Heart left ventricle (tissue), 16 donors: ENCODE measurements around the gene PSMD11. TPM values are rescaled to one million over a fixed set of nuclear protein-coding genes. Genes with fewer than 3 reads are reported as not detected.

Experiments used
- ATAC-seq, 4 donors: fragments of 200-7000 bp; cut with Tn5 transposase; one replicate each; pipeline ENCODE4 v1.9.1; 2020 to 2022; ENCODE audit warnings: moderate library complexity in 4 of 4, mild to moderate bottlenecking in 3 of 4, moderate number of reproducible peaks in 1 of 4
- DNase-seq, 5 donors: peaks; one replicate each; pipeline ENCODE4 v3.0.0-alpha.2; 2020
- H3K27ac ChIP-seq, 12 donors: fragments of 200-600 bp; sonication (generic) in 4 of 12; one replicate each; pipeline versions ENCODE4 v1.5.0 to v1.8.0; 2016 to 2022; ENCODE audit warnings: mild to moderate bottlenecking in 2 of 12
- H3K27me3 ChIP-seq, 9 donors: fragments of 200-600 bp; sonication (generic) in 2 of 9; one replicate each; pipeline versions ENCODE4 v1.5.1 to v1.8.0; 2016 to 2022; ENCODE audit warnings: mild to moderate bottlenecking in 3 of 9
- H3K36me3 ChIP-seq, 9 donors: fragments of 200-600 bp; sonication (generic) in 2 of 9; one replicate each; pipeline versions ENCODE4 v1.5.0 to v1.8.0; 2018 to 2022; ENCODE audit warnings: mild to moderate bottlenecking in 2 of 9
- H3K4me1 ChIP-seq, 12 donors: fragments of 200-600 bp; sonication (generic) in 4 of 12; one replicate each; pipeline versions ENCODE4 v1.5.0 to v1.8.0; 2016 to 2022; ENCODE audit warnings: mild to moderate bottlenecking in 3 of 12
- H3K4me3 ChIP-seq, 12 donors: fragments of 200-600 bp; sonication (generic) in 4 of 12; one replicate each; pipeline versions ENCODE4 v1.5.0 to v1.8.0; 2017 to 2022; ENCODE audit warnings: mild to moderate bottlenecking in 9 of 12, moderate library complexity in 4 of 12
- H3K9me3 ChIP-seq, 12 donors: fragments of 200-600 bp; sonication (generic) in 4 of 12; one replicate each; pipeline versions ENCODE4 v1.5.0 to v1.8.0; 2016 to 2022; ENCODE audit warnings: mild to moderate bottlenecking in 1 of 12
- CTCF ChIP-seq, 12 donors: fragments of 200-600 bp; sonication (generic) in 4 of 12; IDR thresholded peaks; one replicate each; pipeline versions ENCODE4 v1.5.0 to v1.8.0; 2018 to 2022; ENCODE audit warnings: antibody characterized with exemption in 12 of 12, mild to moderate bottlenecking in 5 of 12
- POLR2A ChIP-seq, 2 donors: fragments of 450-650 bp; IDR thresholded peaks; one replicate each; pipeline ENCODE4 v1.6.1; 2017; ENCODE audit warnings: antibody characterized with exemption in 2 of 2, mild to moderate bottlenecking in 2 of 2, moderate library complexity in 2 of 2
- WGBS, 4 donors: extraction: QIAGEN DNeasy Blood & Tissue Kit in 2 of 4; methylation state at CpG; one replicate each; pipeline versions ENCODE4 v1.1.5 to v1.1.7; 2013 to 2018; 5-methylcytosine and 5-hydroxymethylcytosine counted together
- intact Hi-C, 10 donors: fragments of 100-400 bp; cut with DNase I; formaldehyde crosslinking; loops; one replicate each; pipeline versions ENCODE4 v1.11.1 to v1.14.2; 2022
- polyA plus RNA-seq, 2 donors: library from polyadenylated mRNA; stranded (reverse); fragments of 200-250 nt; gene quantifications; one replicate each; pipeline ENCODE4 v1.2.3, GENCODE V29; 2013
- total RNA-seq, 9 donors: library from RNA; depleted of rRNA in 2 of 9; stranded (reverse); fragments of >200 nt in 2 of 9; fragmentation: NEBNext Ultra II Directional in 3 of 9; extraction: Animal tissue kit (Norgen Biotek cat#: 25700) in 3 of 9; gene quantifications; one replicate each; pipeline versions ENCODE4 v1.1.0 to v1.2.4, GENCODE V29; 2016 to 2023
- donor health status: ischemic (EF 13 %, LVEDD 7.1; RV severe dilation, severe dysfunction).
- donor health status: healthy with polysubstance abuse.
- donor health status: DM: no; HTN: yes; CAD: no.
- donor health status: DM: no; HTN: no; CAD: no.
- donor health status: ischemic (EF 25% LVEDD 6.9; RV normal size, moderate dysfunction).
- donor health status: ischemic (EF 25% LVEDD 5.7; RV mildly dilated, moderate dysfunction).
- donor health status: healthy.
- donor health status: DM: yes; HTN: yes; CAD: no.
- donor health status: ischemic (EF 35%, LVEDD 5.7; RV mildly dilated, moderate dysfunction).
- donor health status: nonischemic (EF 11% LVEDD 7.7; RV severe dilation, severe dysfunction).
- donor health status: DM: yes; HTN: yes; CAD: no.
- donor health status: PGD.
- donor health status: ischemic (EF 29% LVEDD 5.4; RV normal size, mild dysfunction).
- donor health status: nonischemic (EF 23%, LVEDD 6.1; RV moderate dilation, normal function).

Gene PSMD11
- total and polyA plus RNA-seq, 11 donors = 52.7 to 94.8 (median 72.8) TPM

GRCh38 chr17:32426894-32427293, 17.4 kb upstream of the PSMD11 start:
- WGBS, 4 donors = 76 to 79% (median 76%) methylated on average over 4 of the region's 4 CpGs
- no peak for ATAC-seq
- Histone ChIP-seq H3K4me1 (no peaks in the 10 kb centered on the region), H3K27me3 (no peaks in the 10 kb centered on the region), H3K9me3 (peaks cover 0 to 10% (median 0%) of the 10 kb centered on the region in 12 donors), H3K27ac (no peak overlapping the region), H3K36me3 (peaks cover 0 to 5% (median 0%) of the 10 kb centered on the region in 9 donors), H3K4me3 (no peak overlapping the region)
- intact Hi-C loops = no loop called here
- DNase-seq = no peak
- TF ChIP-seq CTCF (IDR thresholded peaks at IDR 0.05) = no peak
- no peak for TF ChIP-seq POLR2A (IDR thresholded peaks at IDR 0.05)

- ATAC-seq (no peak), DNase-seq (no peak)
- peaks cover 0 to 5% (median 0%) of the 10 kb centered on the region in 9 donors for H3K36me3 ChIP-seq
- H3K9me3 ChIP-seq = peaks cover 0 to 10% (median 0%) of the 10 kb centered on the region in 12 donors
- no peaks in the 10 kb centered on the region for H3K4me1 ChIP-seq
- no peak for TF ChIP-seq POLR2A (IDR thresholded peaks at IDR 0.05)
- no peak for TF ChIP-seq CTCF (IDR thresholded peaks at IDR 0.05)
- 82 to 98% (median 93%) methylated on average over 2 of the region's 2 CpGs for WGBS, 4 donors
- no peaks in the 10 kb centered on the region for H3K27me3 ChIP-seq
- no peak overlapping the region for H3K4me3 ChIP-seq
- H3K27ac ChIP-seq = no peak overlapping the region
- intact Hi-C loops = no loop called here
These were observed 14.7 kb upstream of the PSMD11 start for GRCh38 chr17:32429598-32429997.

- Histone ChIP-seq H3K4me1 (peaks cover 0 to 13% (median 8%) of the 10 kb centered on the region in 12 donors), H3K36me3 (no peaks in the 10 kb centered on the region), H3K27ac (no peak overlapping the region), H3K4me3 (no peak overlapping the region), H3K27me3 (no peaks in the 10 kb centered on the region), H3K9me3 (no peaks in the 10 kb centered on the region)
- intact Hi-C loops = loop anchor here in 1 of 10 donors (10.0 kb wide), 1 partner anchor 56 kb away; no protein-coding TSS in a partner anchor
- TF ChIP-seq CTCF (IDR thresholded peaks at IDR 0.05) = no peak
- TF ChIP-seq POLR2A (IDR thresholded peaks at IDR 0.05) = no peak
- 67 to 68% (median 68%) methylated on average over 5 of the region's 5 CpGs for WGBS, 4 donors
- no peak for ATAC-seq
- no peak for DNase-seq
These were observed 3.6 kb upstream of the PSMD11 start for GRCh38 chr17:32440722-32441121.

GRCh38 chr17:32441886-32442285, 2.4 kb upstream of the PSMD11 start:
- DNase-seq (no peak), ATAC-seq (no peak)
- Histone ChIP-seq H3K27me3 (no peaks in the 10 kb centered on the region), H3K9me3 (no peaks in the 10 kb centered on the region), H3K4me1 (peaks cover 0 to 24% (median 17%) of the 10 kb centered on the region in 12 donors), H3K4me3 (no peak overlapping the region), H3K27ac (no peak overlapping the region), H3K36me3 (peaks cover 0 to 4% (median 1%) of the 10 kb centered on the region in 9 donors)
- TF ChIP-seq CTCF (IDR thresholded peaks at IDR 0.05) (no peak), POLR2A (IDR thresholded peaks at IDR 0.05) (no peak)
- 65 to 78% (median 70%) methylated on average over 2 of the region's 2 CpGs for whole genome bisulfite sequencing, 4 donors
- intact Hi-C loops = loop anchor here in 1 of 10 donors (10.0 kb wide), 1 partner anchor 57 kb away; no protein-coding TSS in a partner anchor
